Measurements from ENCODE around the gene ATP9B.

- no peak for TF ChIP-seq CTCF (conservative IDR thresholded peaks at IDR 0.05)
- TF ChIP-seq ZFX (IDR thresholded peaks at IDR 0.05), result no peak
Observed at GRCh38 chr18:79418642-79419041, 349.4 kb downstream of the ATP9B start.
